ENCODE measurements around the gene GRB10.

DNA sequence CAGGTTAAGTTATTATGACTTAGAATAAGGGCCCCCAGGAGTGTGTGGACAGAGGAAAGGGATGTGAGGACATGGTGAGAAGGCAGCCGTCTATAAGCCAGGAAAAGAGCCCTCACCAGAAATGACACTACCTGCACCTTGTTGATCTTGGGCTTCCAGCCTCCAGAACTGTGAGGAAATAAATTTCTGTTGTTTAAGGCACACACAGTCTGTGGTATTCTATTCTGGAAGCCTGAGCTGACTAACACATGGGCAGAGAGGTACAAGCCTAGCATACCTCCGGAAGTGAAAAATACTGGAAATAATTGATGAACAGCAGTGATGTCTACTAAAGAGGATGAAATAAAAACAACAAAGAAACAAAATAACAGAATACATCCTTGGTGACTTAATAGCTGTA, 46.1 kb upstream of the GRB10 start:
- TF ChIP-seq, protein P1, sequence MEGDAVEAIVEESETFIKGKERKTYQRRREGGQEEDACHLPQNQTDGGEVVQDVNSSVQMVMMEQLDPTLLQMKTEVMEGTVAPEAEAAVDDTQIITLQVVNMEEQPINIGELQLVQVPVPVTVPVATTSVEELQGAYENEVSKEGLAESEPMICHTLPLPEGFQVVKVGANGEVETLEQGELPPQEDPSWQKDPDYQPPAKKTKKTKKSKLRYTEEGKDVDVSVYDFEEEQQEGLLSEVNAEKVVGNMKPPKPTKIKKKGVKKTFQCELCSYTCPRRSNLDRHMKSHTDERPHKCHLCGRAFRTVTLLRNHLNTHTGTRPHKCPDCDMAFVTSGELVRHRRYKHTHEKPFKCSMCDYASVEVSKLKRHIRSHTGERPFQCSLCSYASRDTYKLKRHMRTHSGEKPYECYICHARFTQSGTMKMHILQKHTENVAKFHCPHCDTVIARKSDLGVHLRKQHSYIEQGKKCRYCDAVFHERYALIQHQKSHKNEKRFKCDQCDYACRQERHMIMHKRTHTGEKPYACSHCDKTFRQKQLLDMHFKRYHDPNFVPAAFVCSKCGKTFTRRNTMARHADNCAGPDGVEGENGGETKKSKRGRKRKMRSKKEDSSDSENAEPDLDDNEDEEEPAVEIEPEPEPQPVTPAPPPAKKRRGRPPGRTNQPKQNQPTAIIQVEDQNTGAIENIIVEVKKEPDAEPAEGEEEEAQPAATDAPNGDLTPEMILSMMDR (IDR thresholded peaks at IDR 0.05), result no peak
- TF ChIP-seq POLR2A (IDR thresholded peaks at IDR 0.05), result no peak
- TF ChIP-seq EP300 (IDR thresholded peaks at IDR 0.05), result no peak

Data from ovary (tissue), 3 donors.